Measurements from ENCODE around the gene COQ2.
"Not testable (repeated sequence)": the region's sequence is repeated elsewhere in the genome, so short reads cannot be mapped to it uniquely, and the experiment has no call there.

Gene COQ2

GRCh38 chr4:83241132-83241531 lies 43.5 kb downstream of the COQ2 start:
- Histone ChIP-seq H3K27me3 (replicated peaks in 2 of 5; ENCODE audit: control insufficient read depth in 4 of 5, insufficient read depth in 5 of 5, low read length in 4 of 5) (no peaks in the 10 kb centered on the region), H3K9me3 (ENCODE audit: control extremely low read depth in 1 of 5, control insufficient read depth in 4 of 5, insufficient read depth in 2 of 5, low read depth in 1 of 5, low read length in 4 of 5) (no peaks in the 10 kb centered on the region), H3K36me3 (ENCODE audit: control insufficient read depth in 4 of 4, insufficient read depth in 4 of 4, low read length in 3 of 4) (peaks cover 0 to 5% (median 0%) of the 10 kb centered on the region in 4 experiments), H3K4me3 (ENCODE audit: control insufficient read depth in 1 of 7, extremely low read depth in 1 of 7, insufficient read depth in 4 of 7, low read depth in 2 of 7, low read length in 6 of 7) (no peak overlapping the region), H3K27ac (ENCODE audit: insufficient read depth in 1 of 2, low read depth in 1 of 2, low read length in 2 of 2, poor library complexity in 1 of 2, severe bottlenecking in 2 of 2) (no peak overlapping the region), H3K4me1 (ENCODE audit: control extremely low read depth in 1 of 4, control insufficient read depth in 4 of 4, insufficient read depth in 4 of 4, low read length in 3 of 4) (peaks cover 4 to 19% (median 5%) of the 10 kb centered on the region in 4 experiments)
- POLR2A ChIA-PET: interaction anchor here (0.6 kb wide), 1 partner anchor 130 kb away, joined by 3 read pairs; no protein-coding TSS in a partner anchor
- CTCF ChIA-PET: interaction anchor here (1.0 to 1.6 kb wide), 2 partner anchors 9 to 30 kb away, joined by 3 to 4 read pairs; no protein-coding TSS in a partner anchor
- WGBS (ENCODE audit: insufficient coverage): 100% methylated on average over 1 of the region's 1 CpG
- no peak for DNase-seq

DNA sequence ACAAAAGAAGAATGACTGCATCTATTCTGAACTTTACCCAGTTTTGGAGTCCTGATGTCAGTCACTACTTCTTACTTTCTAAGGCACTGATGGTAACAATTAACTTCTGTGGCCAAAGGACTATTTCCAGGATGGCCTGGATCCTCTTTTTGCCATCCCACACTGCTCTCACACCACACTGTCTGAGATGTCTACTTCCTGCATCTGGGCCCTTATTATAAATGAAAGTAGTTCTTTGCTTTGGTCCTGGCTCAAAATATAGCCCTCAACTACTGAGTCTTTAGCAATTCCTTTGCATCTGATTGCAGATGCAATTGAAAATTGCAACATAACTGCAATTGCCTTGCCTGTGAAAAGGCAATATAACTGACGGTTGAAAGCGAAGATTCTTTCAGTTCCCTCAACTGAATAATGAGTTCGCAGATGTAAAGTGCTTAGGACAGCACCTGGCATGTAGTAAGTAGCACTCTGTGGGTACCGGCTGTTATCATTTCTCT lies 44.2 kb downstream of the COQ2 start:
- ChIA-PET POLR2A (no interaction called here), CTCF (no interaction called here)
- H3K9me3 ChIP-seq (ENCODE audit: control extremely low read depth in 1 of 5, control insufficient read depth in 4 of 5, insufficient read depth in 2 of 5, low read depth in 1 of 5, low read length in 4 of 5): no peaks in the 10 kb centered on the region

GRCh38 chr4:83238393-83239248 lies 46.0 kb downstream of the COQ2 start:
- peak in 1 of 3 donors; percentile 60 for DNase-seq
- no peak overlapping the region for H3K4me3 ChIP-seq (ENCODE audit: control insufficient read depth in 1 of 7, extremely low read depth in 1 of 7, insufficient read depth in 4 of 7, low read depth in 2 of 7, low read length in 6 of 7)
- peaks cover 0 to 5% (median 0%) of the 10 kb centered on the region in 4 experiments for H3K36me3 ChIP-seq (ENCODE audit: control insufficient read depth in 4 of 4, insufficient read depth in 4 of 4, low read length in 3 of 4)
- H3K27ac ChIP-seq (ENCODE audit: insufficient read depth in 1 of 2, low read depth in 1 of 2, low read length in 2 of 2, poor library complexity in 1 of 2, severe bottlenecking in 2 of 2): no peak overlapping the region
- no peaks in the 10 kb centered on the region for H3K27me3 ChIP-seq (replicated peaks in 2 of 5; ENCODE audit: control insufficient read depth in 4 of 5, insufficient read depth in 5 of 5, low read length in 4 of 5)
- CTCF ChIA-PET: interaction anchor here (1.5 to 2.9 kb wide), 3 partner anchors 12 to 128 kb away, joined by 5 to 13 read pairs (median 5); no protein-coding TSS in a partner anchor
- POLR2A ChIA-PET: no interaction called here
- no peaks in the 10 kb centered on the region for H3K9me3 ChIP-seq (ENCODE audit: control extremely low read depth in 1 of 5, control insufficient read depth in 4 of 5, insufficient read depth in 2 of 5, low read depth in 1 of 5, low read length in 4 of 5)
- 100% methylated on average over 1 of the region's 4 CpGs for WGBS (ENCODE audit: insufficient coverage)
- peaks cover 4 to 19% (median 5%) of the 10 kb centered on the region in 4 experiments for H3K4me1 ChIP-seq (ENCODE audit: control extremely low read depth in 1 of 4, control insufficient read depth in 4 of 4, insufficient read depth in 4 of 4, low read length in 3 of 4)

More for the DNA sequence above, 44.2 kb downstream of the COQ2 start:
- Histone ChIP-seq H3K27ac (ENCODE audit: insufficient read depth in 1 of 2, low read depth in 1 of 2, low read length in 2 of 2, poor library complexity in 1 of 2, severe bottlenecking in 2 of 2) (no peak overlapping the region), H3K27me3 (replicated peaks in 2 of 5; ENCODE audit: control insufficient read depth in 4 of 5, insufficient read depth in 5 of 5, low read length in 4 of 5) (no peaks in the 10 kb centered on the region), H3K4me1 (ENCODE audit: control extremely low read depth in 1 of 4, control insufficient read depth in 4 of 4, insufficient read depth in 4 of 4, low read length in 3 of 4) (peaks cover 4 to 19% (median 5%) of the 10 kb centered on the region in 4 experiments), H3K36me3 (ENCODE audit: control insufficient read depth in 4 of 4, insufficient read depth in 4 of 4, low read length in 3 of 4) (peaks cover 0 to 5% (median 0%) of the 10 kb centered on the region in 4 experiments), H3K4me3 (ENCODE audit: control insufficient read depth in 1 of 7, extremely low read depth in 1 of 7, insufficient read depth in 4 of 7, low read depth in 2 of 7, low read length in 6 of 7) (no peak overlapping the region)
- WGBS (ENCODE audit: insufficient coverage): 84% methylated on average over 3 of the region's 4 CpGs
- DNase-seq: peak in 2 of 3 donors; percentile 44 to 49

DNA sequence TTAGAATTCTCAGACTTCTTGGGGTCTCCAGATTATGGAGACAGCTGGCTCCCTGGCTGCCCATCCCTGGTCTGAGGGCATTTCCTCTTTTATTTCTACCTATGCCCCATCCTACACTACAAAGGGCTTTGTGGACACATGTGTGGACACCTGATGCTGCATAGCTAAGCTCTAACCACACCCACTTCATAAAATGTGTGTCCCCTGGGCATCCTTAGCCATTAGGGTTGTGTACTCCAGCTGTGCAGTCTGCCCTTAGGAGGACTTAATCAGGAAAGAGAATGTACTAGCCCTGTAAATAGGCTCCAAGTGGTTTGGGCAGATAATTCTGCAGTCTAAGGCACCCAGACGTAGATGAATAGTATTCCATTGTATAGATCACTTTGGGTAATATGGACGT lies 47.0 kb downstream of the COQ2 start:
- peaks cover 0 to 5% (median 0%) of the 10 kb centered on the region in 4 experiments for H3K36me3 ChIP-seq (ENCODE audit: control insufficient read depth in 4 of 4, insufficient read depth in 4 of 4, low read length in 3 of 4)
- ChIA-PET CTCF (interaction anchor here (1.5 to 2.9 kb wide), 3 partner anchors 13 to 127 kb away, joined by 5 to 13 read pairs (median 5); no protein-coding TSS in a partner anchor), POLR2A (no interaction called here)
- H3K4me3 ChIP-seq (ENCODE audit: control insufficient read depth in 1 of 7, extremely low read depth in 1 of 7, insufficient read depth in 4 of 7, low read depth in 2 of 7, low read length in 6 of 7): no peak overlapping the region
- H3K9me3 ChIP-seq (ENCODE audit: control extremely low read depth in 1 of 5, control insufficient read depth in 4 of 5, insufficient read depth in 2 of 5, low read depth in 1 of 5, low read length in 4 of 5): no peaks in the 10 kb centered on the region
- H3K27ac ChIP-seq (ENCODE audit: insufficient read depth in 1 of 2, low read depth in 1 of 2, low read length in 2 of 2, poor library complexity in 1 of 2, severe bottlenecking in 2 of 2): no peak overlapping the region
- WGBS (ENCODE audit: insufficient coverage): no CpG with 5 or more reads among the region's 2 CpGs
- DNase-seq: no peak
- H3K4me1 ChIP-seq (ENCODE audit: control extremely low read depth in 1 of 4, control insufficient read depth in 4 of 4, insufficient read depth in 4 of 4, low read length in 3 of 4): peaks cover 4 to 19% (median 5%) of the 10 kb centered on the region in 4 experiments
- no peaks in the 10 kb centered on the region for H3K27me3 ChIP-seq (replicated peaks in 2 of 5; ENCODE audit: control insufficient read depth in 4 of 5, insufficient read depth in 5 of 5, low read length in 4 of 5)

DNA sequence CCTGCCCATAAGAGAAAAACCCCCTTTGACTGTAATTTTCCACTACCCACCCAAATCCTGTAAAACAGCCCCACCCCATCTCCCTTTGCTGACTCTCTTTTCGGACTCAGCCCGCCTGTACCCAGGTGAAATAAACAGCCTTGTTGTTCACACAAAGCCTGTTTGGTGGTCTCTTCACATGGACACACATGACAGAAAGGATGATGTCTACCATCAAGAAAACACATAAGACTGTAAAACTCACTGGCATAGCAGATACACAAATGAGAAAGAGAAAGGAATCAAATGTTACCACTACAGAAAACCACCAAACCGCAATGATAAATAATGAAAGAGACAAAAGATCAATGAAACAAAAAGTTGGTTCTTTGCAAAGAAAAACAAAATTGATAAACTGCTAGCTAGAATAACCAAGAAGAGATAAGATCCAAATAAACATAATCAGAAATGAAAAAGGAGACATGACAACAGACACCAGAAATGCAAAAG lies 48.9 kb downstream of the COQ2 start:
- DNase-seq; H3K27me3 ChIP-seq (replicated peaks in 2 of 5; ENCODE audit: control insufficient read depth in 4 of 5, insufficient read depth in 5 of 5, low read length in 4 of 5); H3K36me3 ChIP-seq (ENCODE audit: control insufficient read depth in 4 of 4, insufficient read depth in 4 of 4, low read length in 3 of 4); CTCF ChIA-PET; H3K4me3 ChIP-seq (ENCODE audit: control insufficient read depth in 1 of 7, extremely low read depth in 1 of 7, insufficient read depth in 4 of 7, low read depth in 2 of 7, low read length in 6 of 7); H3K9me3 ChIP-seq (ENCODE audit: control extremely low read depth in 1 of 5, control insufficient read depth in 4 of 5, insufficient read depth in 2 of 5, low read depth in 1 of 5, low read length in 4 of 5); H3K27ac ChIP-seq (ENCODE audit: insufficient read depth in 1 of 2, low read depth in 1 of 2, low read length in 2 of 2, poor library complexity in 1 of 2, severe bottlenecking in 2 of 2): not testable (repeated sequence)
- POLR2A ChIA-PET: interaction anchor here (0.8 kb wide), 1 partner anchor 153 kb away, joined by 3 read pairs; no protein-coding TSS in a partner anchor
- peaks cover 4 to 30% (median 10%) of the 10 kb centered on the region in 4 experiments for H3K4me1 ChIP-seq (ENCODE audit: control extremely low read depth in 1 of 4, control insufficient read depth in 4 of 4, insufficient read depth in 4 of 4, low read length in 3 of 4)
- WGBS (ENCODE audit: insufficient coverage): no CpG with 5 or more reads among the region's 3 CpGs

DNA sequence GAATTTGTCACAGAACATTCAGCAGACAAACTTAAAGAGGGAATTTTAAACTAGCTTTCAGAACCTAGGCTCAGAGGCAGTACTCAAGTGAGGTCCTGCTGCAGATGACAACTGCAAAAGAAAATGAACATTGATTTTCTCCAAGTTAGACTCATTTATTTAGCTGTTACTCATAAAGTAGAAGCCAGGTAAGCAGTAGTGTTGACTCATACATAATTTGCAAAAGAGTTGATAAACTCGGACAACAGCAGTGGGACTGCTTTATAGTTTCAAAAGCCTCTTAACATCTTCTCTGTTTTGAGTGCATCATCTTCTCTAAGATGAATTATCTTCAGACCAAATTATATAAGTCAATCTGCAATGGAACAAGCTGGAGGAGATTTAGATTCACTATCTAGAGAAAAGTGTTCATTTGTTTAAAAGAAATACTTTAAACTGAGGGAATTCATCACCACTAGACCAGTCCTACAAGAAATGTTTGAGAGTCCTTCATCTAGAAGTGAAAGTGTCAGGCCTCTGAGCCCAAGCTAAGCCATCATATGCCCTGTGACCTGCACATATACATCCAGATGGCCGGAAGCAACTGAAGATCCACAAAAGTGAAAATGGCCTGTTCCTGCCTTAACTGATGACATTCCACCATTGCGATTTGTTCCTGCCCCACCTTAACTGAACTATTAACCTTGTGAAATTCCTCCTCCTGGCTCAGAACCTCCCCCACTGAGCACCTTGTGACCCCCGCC lies 49.5 kb downstream of the COQ2 start:
- CTCF ChIA-PET: no interaction called here
- WGBS (ENCODE audit: insufficient coverage): 100% methylated on average over 2 of the region's 4 CpGs
- no peak for DNase-seq

More for the DNA sequence above, 49.5 kb downstream of the COQ2 start:
- Histone ChIP-seq H3K36me3 (ENCODE audit: control insufficient read depth in 4 of 4, insufficient read depth in 4 of 4, low read length in 3 of 4) (peaks cover 0 to 5% (median 0%) of the 10 kb centered on the region in 4 experiments), H3K27ac (ENCODE audit: insufficient read depth in 1 of 2, low read depth in 1 of 2, low read length in 2 of 2, poor library complexity in 1 of 2, severe bottlenecking in 2 of 2) (no peak overlapping the region), H3K4me3 (ENCODE audit: control insufficient read depth in 1 of 7, extremely low read depth in 1 of 7, insufficient read depth in 4 of 7, low read depth in 2 of 7, low read length in 6 of 7) (no peak overlapping the region), H3K27me3 (replicated peaks in 2 of 5; ENCODE audit: control insufficient read depth in 4 of 5, insufficient read depth in 5 of 5, low read length in 4 of 5) (no peaks in the 10 kb centered on the region), H3K9me3 (ENCODE audit: control extremely low read depth in 1 of 5, control insufficient read depth in 4 of 5, insufficient read depth in 2 of 5, low read depth in 1 of 5, low read length in 4 of 5) (no peaks in the 10 kb centered on the region), H3K4me1 (ENCODE audit: control extremely low read depth in 1 of 4, control insufficient read depth in 4 of 4, insufficient read depth in 4 of 4, low read length in 3 of 4) (peaks cover 0 to 26% (median 7%) of the 10 kb centered on the region in 4 experiments)
- POLR2A ChIA-PET: interaction anchor here (0.8 kb wide), 1 partner anchor 153 kb away, joined by 3 read pairs; no protein-coding TSS in a partner anchor
